Activated CD4-positive, alpha-beta T cell treated with anti-CD3 and anti-CD28 coated beads for 4 hours (primary cell): Measurements from ENCODE around the gene SLC49A3.
"Not testable (repeated sequence)": the region's sequence is repeated elsewhere in the genome, so short reads cannot be mapped to it uniquely, and the experiment has no call there.

ENCODE experiments used
- DNase-seq, 2 donors: peaks; one replicate each; pipeline ENCODE4 v3.0.0-alpha.2; 2020

Gene SLC49A3

DNA sequence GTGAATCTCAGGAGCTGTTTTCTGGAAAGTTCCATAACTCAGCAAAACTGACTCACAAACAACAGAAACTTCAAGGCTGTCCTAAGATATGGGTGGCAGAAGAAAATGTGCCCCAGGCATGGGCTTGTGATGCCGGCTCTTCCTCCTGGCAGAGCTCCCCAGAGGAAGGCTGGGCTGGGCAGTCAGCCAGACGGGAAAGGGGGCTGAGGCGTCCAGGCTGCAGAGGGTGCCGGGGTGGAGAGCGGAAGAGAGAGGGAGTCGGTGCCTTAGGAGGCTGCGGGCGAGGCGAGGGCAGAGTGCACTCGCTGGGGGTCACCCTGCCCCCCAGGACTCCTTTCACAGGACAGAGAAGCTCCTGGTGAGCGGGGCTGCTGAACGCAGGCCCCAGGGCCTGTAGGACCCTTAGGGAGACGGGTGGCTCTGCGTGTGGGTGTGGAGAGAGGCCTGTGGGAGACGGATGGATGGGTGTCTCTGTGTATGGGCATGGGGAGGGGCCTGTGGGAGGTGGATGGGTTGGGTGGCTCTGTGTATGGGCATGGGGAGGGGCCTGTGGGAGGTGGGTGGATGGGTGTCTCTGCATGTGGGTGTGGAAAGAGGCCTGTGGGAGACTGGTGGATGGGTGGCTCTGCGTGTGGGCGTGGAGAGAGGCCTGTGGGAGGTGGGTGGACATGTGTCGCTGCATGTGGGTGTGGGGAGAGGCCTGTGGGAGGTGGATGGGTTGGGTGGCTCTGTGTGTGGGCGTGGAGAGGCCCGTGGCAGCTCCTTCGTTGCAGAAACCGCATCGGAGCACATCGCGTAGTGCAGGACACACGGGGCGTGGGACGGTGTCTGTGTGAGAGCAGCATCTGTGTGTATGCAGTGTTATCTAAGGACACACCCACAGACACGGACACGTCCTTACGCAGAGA is 32.6 kb upstream of the SLC49A3 start:
- no peak for DNase-seq

DNA sequence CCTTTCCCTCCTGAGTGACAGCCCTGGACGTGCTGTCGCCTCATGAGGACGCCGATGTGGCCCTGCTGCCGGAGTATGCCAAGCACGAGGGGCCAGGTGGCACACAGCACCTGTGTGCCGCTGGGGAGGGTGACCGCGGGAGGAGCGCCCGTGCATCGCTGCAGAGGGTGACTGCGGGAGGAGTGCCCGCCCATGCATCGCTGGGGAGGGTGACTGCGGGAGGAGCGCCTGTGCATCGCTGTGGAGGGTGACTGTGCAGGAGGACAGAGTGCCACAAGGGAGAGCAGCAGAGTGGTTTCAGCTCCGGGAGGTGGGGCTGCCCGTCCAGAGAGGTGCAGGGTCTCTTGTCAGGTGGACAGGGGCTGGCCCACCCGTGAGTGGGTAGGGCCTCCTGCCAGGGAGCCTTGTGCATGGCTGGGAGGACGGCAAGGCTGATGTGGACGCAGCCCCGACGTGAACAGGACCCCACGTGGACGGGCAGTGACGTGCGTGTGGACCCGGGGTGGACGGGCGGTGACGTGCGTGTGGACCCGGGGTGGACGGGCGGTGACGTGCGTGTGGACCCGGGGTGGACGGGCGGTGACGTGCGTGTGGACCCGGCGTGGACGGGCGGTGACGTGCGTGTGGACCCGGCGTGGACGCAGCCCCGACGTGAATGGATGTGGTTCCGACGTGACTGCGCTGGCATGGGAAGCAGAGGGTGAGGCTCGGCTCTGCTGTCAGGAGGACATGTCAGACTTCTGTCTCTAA is 31.3 kb upstream of the SLC49A3 start:
- DNase-seq, result no peak

DNA sequence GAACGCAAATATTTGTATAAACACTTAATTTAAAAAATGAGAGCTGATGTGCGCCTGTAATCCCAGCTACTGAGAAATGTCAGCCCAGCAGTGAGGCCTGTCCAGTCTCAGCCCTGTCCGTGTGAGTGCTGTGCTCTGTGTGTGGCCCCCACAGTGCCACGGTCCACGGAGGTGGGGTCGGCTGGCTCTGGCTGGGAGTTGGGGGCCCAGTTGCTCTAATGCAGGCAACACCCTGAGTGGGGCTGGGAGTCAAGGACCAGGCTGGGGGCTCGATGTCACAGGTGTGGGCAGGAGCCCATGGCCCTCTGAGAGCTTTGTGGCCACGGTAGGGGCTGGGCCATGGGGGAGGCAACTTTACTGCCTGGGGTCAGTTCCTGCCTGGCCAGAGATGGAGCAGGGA is 29.5 kb upstream of the SLC49A3 start:
- no peak for DNase-seq

DNA sequence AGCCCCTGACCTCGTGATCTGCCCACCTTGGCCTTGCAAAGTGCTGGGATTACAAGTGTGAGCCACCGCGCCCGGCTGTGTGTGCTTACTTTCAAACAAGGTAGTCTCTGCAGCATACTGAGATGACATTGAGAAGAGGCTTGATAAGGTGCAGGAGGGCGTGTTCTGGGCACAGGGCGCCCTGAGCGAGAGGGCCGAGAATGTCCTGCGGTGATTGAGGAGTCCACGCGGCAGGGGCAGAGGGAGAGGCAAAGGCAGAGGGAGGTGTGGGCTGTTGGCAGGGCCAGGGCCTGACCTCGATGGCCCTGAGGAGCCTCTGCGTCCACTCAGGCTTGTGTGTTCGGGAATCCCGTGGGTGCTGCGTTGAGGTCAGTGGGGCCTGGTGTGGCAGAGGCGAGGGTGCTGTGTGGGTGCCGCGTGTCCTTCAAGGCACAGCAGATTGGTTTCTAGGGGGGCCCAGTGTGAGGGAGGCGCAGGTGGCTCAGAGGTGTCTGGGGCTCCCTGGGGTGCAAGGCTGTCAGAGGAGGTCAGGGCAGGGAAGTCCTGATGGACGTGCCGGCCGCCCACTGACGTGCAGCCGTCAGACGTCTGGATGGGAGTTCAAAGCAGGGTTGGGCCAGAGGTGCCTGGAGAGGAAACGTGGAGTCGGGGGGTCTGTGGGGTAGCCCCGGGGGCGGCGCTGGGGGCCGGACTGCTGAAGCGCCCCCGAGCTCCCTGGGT is 28.8 kb upstream of the SLC49A3 start:
- no peak for DNase-seq

DNA sequence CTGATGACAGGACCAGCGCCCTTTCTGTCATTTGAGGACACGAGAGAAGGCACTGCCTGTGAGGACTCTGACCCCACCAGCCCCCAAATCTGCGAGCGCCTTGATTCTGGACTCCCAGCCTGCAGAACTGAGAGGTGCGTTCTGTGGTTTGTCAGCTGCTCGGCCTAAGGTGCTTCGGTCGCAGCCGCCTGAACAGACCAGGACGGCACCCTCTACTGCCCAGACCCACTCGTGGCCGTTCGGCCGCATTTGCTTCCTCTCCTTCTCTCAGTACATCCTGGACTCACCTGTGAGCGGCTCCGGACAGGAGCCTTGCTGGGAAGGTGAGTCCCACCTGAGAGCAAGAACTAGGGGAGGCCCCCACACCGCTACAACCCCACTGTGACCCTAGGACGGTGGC is 25.1 kb upstream of the SLC49A3 start:
- no peak for DNase-seq

DNA sequence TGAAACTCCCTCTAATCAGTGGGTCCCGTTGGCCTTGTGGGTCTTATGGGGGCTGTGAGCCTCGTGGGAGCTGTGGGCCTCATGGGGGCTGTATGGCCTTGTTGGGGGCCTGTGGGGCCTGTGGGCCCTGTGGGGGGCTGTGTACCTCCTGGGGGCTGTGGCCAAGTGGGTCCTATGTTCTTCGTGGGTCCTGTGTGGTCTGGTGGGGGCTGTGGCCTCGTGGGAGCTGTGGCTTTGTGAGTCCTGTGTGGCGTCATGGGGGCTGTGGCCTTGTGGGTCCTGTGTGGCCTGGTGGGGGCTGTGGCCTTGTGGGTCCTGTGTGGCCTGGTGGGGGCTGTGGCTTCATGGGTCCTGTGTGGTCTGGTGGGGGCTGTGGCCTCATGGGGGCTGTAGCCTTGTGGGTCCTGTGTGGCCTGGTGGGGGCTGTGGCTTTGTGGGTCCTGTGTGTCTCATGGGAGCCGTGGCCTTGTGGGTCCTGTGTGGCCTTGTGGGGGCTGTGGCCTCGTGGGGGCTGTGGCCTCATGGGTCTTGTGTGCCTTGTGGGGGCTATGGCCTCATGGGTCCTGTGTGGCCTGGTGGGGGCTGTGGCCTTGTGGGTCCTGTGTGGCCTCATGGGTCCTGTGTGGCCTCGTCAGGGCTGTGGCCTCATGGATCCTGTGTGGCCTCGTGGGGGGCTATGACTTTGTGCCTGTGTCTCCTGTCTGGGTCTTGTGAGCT is 24.1 kb upstream of the SLC49A3 start:
- DNase-seq, result no peak

DNA sequence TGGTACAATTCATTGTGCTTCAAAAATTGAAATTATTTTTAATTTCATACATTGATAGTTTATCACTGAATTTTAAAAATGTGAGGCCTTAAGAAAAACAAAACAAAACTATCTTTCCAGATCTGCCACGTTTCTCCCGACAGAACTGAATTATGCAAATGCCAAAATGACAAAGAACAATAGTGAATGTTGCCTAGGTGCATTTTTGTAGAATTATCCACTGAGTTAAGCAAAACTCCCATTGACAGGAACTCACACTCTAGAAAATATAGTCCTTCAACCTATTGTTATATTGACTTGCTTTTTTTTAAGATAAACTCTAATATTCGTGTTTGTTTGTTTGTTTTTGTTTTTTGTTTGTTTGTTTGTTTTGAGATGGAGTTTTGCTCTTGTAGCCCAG is 23.1 kb upstream of the SLC49A3 start:
- no peak for DNase-seq

DNA sequence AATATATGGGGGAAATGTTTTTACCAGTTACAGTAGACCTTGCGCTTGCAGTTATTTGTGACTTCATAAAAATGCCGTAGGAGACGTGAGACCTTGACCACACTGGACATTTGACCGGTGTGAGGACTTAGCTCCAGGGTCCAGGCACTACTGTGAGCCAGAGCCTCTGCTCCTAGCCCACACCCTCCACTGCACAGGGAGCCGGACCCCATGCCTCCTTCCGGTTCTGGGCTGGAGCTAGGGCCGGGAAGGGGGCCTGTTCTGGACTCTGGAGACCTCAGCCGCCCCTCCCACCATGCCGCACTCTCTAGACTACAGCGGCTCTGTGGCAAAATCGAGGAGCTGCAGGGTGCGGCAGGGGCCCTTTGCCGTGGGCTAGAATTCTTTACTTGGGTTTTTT is 22.0 kb upstream of the SLC49A3 start:
- DNase-seq, result no peak

DNA sequence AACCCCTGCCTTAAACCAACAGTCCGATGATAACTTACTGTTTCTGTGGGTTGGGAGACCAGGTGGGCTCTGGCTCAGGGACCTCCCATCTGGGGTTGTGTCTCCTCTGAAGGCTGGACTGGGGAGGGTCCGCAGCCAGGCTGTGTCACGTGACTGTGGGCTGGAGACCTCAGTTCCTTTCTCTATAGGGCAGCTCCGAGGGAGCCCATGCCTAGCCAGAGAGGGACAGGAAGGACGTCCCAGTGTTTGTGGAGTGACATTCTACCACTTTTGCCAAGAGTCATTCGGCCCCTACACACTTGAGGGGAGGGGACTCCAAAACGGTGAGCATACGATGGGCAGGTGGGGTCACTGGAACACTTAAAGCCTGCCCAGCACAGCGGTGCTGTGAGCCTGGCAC is 21.2 kb upstream of the SLC49A3 start:
- DNase-seq, result no peak

DNA sequence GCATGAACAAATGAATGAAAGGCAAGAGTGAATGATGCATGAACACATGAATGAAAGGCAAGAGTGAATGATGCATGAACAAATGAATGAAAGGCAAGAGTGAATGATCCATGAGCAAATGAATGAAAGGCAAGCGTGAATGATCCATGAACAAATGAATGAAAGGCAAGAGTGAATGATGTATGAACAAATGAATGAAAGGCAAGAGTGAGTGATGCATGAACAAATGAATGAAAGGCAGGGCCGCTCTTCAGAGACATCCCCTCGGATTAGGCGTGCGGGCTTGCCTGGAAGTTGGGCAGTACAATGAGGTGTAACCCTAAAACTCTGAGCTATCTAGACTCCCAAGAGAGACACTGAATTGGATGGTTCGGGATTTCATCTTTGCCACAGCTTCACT is 20.4 kb upstream of the SLC49A3 start:
- no peak for DNase-seq

DNA sequence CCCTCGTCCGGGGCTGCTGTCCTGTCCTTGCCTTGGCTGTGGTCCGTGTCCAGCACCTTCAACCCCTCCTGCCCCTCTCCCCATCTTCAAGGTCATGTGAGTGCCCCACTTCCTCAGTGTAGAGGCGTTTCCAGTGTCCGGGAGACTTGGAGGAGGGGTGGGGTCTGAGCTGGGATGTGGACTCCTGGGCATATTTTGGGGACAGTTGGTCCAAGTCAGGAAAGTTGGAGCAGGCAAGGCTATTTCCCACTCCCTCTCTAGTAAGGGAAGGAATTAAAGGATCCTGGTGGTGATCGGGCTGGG is 19.6 kb upstream of the SLC49A3 start:
- no peak for DNase-seq

DNA sequence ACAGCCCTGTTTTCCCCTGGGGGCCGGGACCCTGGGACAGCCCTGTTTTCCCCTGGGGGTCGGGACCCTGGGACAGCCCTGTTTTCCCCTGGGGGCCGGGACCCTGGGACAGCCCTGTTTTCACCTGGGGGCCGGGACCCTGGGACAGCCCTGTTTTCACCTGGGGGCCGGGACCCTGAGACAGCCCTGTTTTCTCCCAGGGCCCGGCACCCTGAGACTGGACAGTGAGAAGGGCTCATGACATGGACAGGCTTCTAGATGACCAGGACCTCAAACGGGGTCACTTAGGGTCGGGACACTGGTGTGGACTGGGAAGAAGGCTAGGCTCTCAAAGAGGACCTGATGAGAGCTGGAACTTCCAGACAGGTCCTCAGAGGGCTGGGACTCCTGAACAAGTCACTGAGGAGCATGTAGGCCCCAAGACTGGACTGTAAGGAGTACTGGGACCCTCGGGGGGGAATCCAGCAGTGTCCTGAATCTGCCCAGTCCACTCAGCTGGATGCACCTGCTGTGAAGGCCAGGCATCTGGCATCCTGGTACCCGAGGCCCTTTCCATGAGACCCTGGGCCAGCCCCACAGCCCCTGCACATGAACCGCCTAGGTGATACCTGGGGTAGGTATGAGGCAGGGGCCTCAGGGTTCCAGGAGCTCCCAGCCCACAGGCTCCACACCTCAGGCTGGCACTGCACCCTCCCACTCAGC is 19.1 kb upstream of the SLC49A3 start:
- DNase-seq, result no peak

DNA sequence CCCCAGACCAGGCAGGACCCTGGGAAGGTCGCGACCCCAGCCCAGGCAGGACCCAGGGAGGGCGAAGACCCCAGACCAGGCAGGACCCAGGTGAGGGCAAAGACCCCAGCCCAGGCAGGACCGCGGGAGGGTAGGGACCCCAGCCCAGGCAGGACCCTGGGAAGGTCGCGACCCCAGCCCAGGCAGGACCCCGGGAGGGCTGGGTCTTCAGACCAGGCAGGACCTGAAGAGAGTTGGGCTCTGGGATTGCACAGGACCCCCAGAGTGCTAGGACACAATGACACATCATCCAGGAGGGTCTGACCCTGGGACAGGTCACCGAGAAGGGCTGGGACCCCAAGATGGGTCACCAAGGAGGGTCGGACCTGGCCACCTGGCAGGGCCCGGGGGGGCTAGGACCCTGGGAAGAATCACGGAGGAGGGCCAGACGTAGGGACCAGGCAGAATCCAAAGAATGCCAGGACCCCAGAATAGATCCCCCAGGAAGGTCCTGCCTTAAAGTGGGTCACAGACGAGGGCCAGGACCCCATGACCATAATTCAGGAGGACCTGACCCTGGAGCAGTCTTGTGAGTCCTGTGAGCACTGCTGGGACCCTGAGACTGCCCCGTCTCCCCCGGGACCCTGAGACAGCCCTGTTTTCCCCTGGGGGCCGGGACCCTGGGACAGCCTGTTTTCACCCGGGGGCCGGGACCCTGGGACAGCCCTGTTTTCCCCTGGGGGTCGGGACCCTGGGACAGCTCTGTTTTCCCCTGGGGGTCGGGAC is 18.1 kb upstream of the SLC49A3 start:
- DNase-seq, result no peak

DNA sequence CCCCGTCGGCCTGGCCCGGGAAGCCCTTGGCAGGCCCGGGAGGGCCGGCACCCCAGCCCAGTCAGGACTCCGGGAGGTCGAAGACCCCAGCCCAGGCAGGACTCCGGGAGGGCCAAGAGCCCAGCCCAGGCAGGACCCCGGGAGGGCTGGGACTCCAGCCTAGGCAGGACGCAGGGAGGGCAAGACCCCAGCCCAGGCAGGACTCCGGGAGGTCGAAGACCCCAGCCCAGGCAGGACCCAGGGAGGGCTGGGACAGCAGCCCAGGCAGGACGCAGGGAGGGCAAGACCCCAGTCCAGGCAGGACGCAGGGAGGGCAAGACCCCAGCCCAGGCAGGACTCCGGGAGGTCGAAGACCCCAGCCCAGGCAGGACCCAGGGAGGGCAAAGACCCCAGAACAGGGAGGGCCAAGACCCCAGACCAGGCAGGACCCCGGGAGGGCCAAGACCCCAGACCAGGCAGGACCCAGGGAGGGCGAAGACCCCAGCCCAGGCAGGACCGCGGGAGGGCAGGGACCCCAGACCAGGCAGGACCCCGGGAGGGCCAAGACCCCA is 17.2 kb upstream of the SLC49A3 start:
- not testable (repeated sequence) for DNase-seq

DNA sequence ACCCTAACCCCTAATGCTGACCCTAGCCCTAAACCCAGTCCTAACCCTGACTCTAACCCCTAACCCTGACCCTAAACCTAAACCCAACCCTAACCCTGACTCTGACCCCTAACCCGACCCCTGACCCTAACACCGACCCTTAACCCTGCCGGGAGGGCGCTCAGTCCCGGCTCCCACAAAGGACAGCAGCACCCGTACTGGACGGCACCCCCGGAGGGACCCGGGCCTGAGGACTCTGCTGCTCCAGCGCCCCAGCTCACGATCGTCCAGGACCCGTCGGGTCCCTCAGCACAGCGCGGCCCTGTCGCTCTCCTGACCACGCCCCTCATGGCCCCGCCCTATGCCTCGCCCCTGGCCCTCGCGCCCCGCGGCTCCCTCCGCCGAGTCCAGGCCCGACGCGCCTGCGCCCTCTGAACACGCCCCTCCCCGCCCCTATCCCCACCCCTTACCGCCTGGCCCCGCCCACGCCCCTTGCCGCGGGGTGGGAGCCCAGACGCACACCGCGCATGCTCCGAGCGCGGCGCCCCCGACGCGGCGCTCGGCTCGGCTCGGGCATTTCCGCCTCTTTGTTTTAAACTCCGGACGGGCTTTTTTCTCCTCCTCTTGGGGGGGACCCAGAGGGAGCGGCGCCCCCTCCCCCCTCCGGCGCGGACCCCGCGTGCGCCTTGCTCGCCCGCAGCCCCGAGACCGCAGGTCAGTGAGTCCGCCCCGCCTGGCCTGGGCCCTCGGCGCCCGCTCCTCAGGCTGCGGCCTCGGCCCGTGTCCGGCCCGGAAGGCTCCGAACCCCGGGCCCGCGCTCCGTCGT is 16.5 kb upstream of the SLC49A3 start, which contains the start of gene PCGF3:
PCGF3 (plus strand) TSS at position 555 of the 805 bp plus-strand sequence. CDS start 27,849 bp downstream, outside the sequence.
- peak; percentile 96 for DNase-seq

DNA sequence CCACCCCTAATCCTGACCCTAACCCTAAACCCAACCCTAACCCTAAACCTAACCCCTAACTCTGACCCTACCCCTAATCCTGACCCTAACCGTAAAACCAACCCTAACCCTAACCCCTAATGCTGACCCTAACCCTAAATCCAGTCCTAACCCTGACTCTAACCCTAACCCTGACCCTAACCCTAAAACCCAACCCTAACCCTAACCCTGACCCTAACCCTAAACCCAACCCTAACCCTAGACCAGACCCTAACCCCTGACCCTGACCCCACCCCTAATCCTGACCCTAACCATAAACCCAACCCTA is 16.0 kb upstream of the SLC49A3 start:
- DNase-seq, result no peak

DNA sequence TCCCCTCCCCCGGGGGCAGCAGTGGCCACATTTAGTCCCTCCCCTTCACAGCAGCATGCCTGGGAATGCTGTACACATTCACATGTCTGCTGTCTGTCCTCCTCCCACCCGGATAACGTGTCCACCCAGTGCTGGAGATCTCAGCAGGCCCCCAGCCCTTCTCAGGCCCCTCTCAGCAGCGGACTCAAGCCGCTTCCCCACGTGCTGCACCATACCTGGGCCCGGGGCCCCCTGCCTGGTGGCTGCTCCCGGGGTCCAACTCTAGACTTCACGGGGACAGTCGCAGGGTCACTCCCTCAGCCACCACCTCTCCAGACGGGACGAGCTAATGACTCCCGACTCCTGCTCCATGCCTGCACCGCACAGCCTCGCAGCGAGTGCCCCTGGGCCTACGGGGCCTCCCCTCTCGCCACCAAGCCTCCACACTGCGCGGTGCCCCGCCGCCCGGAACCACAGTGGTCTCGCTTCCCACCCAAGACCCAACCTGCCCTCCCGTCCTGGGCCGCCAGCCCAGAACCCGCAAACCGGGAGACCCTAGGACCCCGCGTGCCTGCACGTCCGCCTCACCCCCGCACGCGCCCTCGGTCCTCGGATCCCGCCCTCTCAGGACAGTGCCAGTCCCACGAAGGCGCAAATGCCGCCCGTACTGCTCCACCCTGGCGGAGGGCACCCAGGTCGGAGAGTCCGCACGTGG is 15.4 kb upstream of the SLC49A3 start:
- DNase-seq, result no peak

DNA sequence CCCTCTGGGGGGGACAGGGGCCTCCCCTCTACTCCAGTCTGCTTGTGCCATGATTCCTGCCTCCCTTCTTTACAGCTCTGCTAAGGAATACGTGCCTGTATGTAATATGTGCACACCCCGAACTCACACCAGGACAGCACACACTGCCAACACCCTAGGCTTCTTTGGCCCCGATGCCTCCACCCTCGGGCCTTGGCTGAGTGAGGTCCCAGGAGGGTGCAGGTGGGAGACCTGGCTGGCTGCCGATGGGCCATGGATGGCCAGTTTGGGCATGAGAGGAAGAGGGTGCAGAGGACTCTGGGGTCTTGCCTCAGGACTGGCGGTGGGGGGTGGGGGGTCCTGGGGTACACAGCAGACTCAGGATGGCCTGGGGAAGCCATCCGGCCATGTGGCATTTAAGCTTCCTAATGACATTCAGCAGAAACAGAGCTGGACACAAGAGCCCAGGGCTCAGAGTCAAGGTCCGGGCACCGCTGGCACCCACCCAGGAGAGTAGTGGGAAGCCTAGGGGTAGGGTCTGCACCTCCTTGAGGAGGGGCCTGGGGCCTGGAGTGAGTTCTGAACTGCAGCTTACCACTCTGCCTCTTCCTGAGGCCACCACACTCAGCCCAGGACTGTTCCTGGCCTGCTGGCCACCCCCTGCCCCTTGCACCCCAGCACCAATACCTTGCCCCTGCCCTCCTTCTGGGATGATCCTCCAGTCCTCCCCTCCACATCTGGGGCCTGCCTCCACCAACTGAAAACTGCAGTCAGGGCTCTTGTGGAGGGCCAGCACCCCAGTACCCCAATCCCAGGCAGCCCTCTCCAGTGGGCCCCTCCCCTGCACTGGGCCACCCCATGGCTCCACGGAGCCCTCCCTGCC is 14.6 kb upstream of the SLC49A3 start:
- no peak for DNase-seq

DNA sequence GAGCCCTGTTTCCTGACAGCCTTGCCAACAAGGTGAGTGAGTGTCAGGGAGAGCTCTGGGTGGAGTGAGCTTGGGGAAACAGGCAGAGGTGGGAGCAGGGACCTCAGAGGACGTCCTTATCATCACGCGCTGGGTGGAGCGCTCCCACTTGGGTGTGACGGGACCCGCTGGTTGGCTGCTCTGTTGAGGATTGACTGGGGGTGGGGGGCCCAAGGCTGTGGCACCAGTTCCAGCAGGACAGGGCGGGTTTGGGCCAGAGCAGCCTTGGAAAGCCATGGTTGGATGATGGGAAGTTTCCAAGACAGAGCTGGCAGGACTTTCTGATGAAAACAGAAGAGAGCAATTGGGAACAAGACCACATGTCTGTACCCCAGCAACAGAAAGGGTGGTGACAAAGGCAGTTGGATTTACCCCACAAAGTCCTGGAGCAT is 13.7 kb upstream of the SLC49A3 start:
- no peak for DNase-seq
